GM18519 (cell line): ENCODE data around the gene GLO1.
"Not testable (repeated sequence)": the region's sequence is repeated elsewhere in the genome, so short reads cannot be mapped to it uniquely, and the experiment has no call there.

Experiments used
- ATAC-seq: cut with Tn5 transposase; IDR thresholded peaks from one replicate; pipeline ENCODE4 v1.9.1; 2021; ENCODE audit warnings: mild to moderate bottlenecking, moderate library complexity; ENCODE audit not compliant: unreplicated experiment, low FRiP score

The GLO1 gene

DNA sequence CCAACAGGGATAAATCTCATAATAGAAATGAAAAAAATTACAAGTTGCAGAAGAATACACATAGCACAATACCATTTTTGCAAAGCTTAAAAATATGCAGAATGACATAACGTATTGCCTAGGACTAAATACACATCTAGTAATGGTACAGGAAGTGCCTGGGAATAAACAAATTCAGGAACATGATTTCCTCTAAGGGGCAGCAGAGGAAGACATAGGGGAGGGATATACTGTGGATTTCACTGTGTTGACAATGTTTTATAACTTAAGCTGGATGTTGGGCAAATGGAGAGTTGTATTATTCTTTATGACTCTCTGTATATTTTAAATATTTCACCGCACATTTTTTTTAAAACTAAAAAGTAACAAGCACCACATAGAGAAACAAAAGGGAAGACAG is 5.6 kb upstream of the GLO1 start:
- ATAC-seq: no peak

- no peak for ATAC-seq
Observed at GRCh38 chr6:38705924-38706323, 3.0 kb upstream of the GLO1 start.

- no peak for ATAC-seq
Observed at GRCh38 chr6:38703949-38704590, 1.1 kb upstream of the GLO1 start.

DNA sequence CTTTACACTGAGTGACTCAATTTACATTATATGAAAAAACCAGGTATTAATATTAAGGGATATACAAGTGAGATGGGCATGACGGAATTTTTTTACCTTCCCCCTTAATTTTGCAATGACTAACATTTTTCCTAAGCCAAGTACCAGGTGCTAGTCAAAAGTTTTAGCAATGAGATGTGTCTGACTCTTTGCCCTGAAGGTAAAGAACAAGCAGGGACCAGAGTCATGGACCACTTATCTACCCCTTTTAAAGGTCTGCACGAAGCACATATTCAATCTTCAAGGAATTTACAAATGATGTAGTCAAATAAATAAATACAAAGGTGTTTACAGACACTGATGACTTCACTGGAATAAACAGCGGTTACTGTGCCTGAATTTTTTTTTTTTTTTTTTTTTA is 1.4 kb downstream of the GLO1 start:
- no peak for ATAC-seq

DNA sequence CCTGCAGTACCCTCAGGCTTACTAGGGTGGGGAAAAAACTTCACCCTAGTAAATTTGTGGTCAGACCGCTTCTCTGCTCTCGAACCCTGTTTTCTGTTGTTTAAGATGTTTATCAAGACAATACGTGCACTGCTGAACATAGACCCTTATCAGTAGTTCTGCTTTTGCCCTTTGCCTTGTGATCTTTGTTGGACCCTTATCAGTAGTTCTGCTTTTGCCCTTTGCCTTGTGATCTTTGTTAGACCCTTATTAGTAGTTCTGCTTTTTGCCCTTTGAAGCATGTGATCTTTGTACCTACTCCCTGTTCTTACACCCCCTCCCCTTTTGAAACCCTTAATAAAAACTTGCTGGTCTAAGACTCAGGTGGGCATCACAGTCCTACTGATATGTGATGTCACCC is 3.2 kb downstream of the GLO1 start:
- ATAC-seq: not testable (repeated sequence)

- ATAC-seq: no peak
Observed at GRCh38 chr6:38697846-38698245, 5.1 kb downstream of the GLO1 start.

DNA sequence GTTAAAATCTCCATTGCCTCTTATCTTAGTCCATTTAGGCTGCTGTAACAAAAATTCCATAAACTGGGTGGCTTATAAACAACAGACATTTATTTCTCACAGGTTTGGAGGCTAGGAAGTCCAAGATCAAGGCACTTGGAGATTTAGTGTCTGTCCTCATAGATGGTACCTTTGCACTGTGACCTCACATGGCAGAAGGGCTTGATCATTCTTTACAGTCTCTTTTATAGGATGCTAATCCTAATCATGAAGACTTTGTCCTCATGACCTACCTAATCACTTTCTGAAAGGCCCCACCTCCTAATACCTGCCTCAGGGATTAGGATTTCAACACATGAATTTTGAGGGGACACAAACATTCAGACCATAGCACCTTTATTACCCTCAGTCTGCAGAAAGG is 6.6 kb downstream of the GLO1 start:
- ATAC-seq: no peak

GRCh38 chr6:38695933-38696332 is 7.0 kb downstream of the GLO1 start:
- ATAC-seq: no peak

- no peak for ATAC-seq
Observed at GRCh38 chr6:38695227-38695900, 7.6 kb downstream of the GLO1 start.

- ATAC-seq: no peak
Observed at GRCh38 chr6:38688579-38689087, 14.3 kb downstream of the GLO1 start.

GRCh38 chr6:38687549-38687948 is 15.4 kb downstream of the GLO1 start:
- no peak for ATAC-seq

- ATAC-seq: no peak
Observed at GRCh38 chr6:38687043-38687353, 15.9 kb downstream of the GLO1 start.

DNA sequence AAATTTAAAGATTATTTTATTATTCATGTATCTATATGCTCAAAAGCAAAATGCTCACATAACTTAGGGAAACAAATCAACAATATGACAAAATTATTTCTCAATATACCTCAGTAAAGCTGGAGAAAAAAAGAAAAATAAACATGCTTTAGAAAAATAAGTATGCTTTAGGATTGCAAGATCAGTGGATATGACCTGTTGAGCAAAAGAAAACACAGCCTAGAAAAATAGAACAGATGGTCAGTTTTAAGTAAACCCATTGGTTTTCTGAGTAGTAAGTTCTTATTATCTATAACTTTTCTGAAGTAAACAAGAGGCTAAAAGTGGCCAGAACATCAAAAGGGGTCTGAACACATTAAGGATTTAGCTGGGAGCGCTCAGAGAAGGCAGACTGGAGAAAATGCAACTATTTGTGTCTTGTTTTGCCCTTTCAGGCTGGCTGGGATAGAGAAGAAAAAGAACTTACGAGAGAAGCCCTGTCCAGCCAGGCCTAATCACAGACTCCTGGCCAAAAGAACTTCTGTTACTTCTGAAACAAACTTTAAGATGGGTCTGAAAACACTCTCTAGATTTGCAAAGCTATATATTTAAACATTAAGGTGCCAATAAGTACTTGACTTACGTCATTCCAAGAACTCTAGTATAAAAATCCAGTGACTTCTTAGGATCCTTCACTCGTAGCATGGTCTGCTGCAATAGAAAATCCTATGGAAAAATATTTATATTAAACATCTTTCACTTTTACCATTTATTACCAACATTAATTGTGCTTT is 16.5 kb downstream of the GLO1 start:
- no peak for ATAC-seq

- ATAC-seq: no peak
Observed at GRCh38 chr6:38684904-38685303, 18.0 kb downstream of the GLO1 start.

- no peak for ATAC-seq
Observed at GRCh38 chr6:38684237-38684636, 18.7 kb downstream of the GLO1 start.

DNA sequence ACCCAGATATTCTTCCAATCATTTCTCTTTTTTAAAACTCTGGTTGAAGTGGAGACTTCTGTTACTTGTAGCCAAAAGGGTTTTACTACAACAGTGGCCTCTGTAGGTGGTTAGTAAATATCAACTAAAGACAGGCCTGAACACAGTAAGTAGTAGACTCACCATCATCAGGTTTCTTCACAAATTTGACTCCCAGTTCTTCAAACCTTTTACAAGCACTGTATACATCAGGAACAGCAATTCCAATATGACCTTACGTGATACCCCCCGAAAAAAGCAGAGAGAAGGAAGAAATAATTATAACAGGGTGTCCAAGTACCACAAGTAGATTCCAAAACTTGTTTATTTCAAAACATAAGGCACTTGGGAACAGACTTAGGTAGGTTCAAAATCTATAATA is 21.1 kb downstream of the GLO1 start:
- no peak for ATAC-seq

- no peak for ATAC-seq
Observed at GRCh38 chr6:38679668-38680067, 23.3 kb downstream of the GLO1 start.

DNA sequence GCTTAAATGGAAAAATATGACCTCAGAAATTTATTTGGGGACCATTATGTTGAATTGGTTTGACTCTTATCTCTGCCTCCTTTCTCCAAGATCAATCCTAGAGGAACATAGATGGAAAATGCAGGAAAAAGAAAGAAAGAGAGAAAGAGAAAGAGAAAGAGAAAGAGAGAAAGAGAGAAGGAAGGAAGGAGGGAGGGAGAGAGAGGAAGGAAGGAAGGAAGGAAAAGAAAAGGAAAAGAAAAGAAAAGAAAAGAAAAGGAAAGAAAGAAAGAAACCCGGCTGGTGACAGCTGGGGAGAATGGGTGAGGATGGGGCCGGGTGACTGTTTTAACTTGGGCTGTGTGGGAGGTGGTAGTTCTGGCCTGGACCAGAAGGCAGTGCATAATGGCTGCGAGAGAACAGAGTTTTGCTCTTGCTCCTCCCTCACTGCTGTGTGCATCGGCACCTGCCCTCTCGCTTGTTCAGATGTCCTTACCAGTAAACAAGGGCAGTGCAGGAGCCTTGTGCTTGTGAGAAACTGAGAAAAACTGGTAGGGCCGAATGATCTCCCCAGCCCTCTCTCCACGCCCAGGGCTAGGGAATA is 24.7 kb downstream of the GLO1 start:
- ATAC-seq: no peak

DNA sequence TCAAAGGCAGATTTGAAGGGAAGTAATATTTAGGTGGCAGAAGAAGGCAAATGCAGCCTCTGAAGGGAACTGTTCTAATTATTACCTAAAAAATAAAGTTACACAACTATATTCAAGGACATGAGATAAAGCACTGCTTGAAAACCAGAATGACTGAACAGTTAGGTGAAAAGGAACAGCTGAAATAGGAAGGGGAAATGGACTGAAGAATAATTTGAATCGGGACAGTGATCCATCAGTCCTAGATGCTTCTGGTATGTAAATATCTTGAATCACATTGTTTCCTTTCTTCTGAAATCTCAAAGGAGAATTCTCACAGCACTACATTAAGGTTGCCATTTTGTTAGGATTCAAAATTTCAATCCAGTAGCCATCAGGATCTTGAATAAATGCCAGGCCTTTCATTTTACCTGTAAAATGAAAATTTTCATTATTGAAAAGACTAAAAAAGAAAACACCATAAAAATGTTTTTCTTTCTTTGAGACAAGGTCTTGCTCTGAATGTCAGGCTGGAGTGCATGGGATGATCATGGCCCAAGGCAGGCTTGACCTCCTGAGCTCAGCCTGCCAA is 25.9 kb downstream of the GLO1 start:
- no peak for ATAC-seq

DNA sequence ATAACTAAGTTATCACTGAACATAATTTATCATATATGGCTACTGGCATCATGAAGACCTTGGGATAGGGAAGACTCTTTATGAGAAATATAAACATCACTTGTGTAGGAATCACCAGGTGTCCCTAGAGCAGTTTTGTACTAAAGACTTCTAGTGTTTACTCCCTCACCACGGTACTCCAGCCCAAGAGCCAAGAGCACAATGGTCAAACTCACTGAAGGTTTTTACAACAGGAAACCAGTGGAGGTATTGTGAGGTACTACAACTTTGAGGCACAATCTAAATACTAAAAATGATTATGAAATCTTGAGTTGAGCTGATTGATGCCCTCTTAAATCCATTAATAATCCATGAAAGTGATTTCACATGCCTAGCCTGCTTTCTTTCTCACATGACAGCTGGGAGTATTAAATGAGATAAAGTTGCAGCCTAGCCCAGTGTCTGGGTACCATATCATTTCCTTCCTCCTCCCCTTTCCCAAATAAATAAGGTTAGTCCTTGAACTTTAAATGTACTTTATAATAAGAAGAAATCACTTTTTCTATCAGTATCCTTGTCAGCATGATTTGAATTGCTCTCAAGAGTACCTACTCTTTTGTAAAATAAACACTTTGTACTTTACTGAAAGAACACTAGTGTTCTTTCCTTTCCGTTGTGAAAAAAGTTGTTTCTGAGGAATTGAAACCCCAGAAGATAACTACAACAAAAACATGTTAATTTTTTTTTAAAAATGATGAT is 26.5 kb downstream of the GLO1 start:
- ATAC-seq: no peak
